NCI-H1092 (cell line): ENCODE measurements around the gene MGLL.

Experiments used
- DNase-seq: peaks from one replicate; lab custom pipeline; 2025; lab: John Stamatoyannopoulos, UW

MGLL gene

GRCh38 chr3:127754411-127755304, 67.7 kb downstream of the MGLL start:
- no peak for DNase-seq

- no peak for DNase-seq
These were observed 68.4 kb downstream of the MGLL start for GRCh38 chr3:127753898-127754410.

- no peak for DNase-seq
These were observed 69.0 kb downstream of the MGLL start for GRCh38 chr3:127753338-127753737.

- DNase-seq = no peak
These were observed 70.5 kb downstream of the MGLL start for GRCh38 chr3:127751782-127752181.

- no peak for DNase-seq
These were observed 71.1 kb downstream of the MGLL start for GRCh38 chr3:127751163-127751621.

GRCh38 chr3:127750226-127751031, 71.9 kb downstream of the MGLL start:
- no peak for DNase-seq

GRCh38 chr3:127749787-127750225, 72.5 kb downstream of the MGLL start:
- no peak for DNase-seq

GRCh38 chr3:127749361-127749760, 73.0 kb downstream of the MGLL start:
- no peak for DNase-seq

- no peak for DNase-seq
These were observed 73.5 kb downstream of the MGLL start for GRCh38 chr3:127748754-127749327.

- peak; percentile 64 for DNase-seq
These were observed 74.4 kb downstream of the MGLL start for GRCh38 chr3:127747751-127748521.

GRCh38 chr3:127747066-127747465, 75.2 kb downstream of the MGLL start:
- DNase-seq = peak; percentile 12

GRCh38 chr3:127746400-127747057, 75.8 kb downstream of the MGLL start:
- no peak for DNase-seq

GRCh38 chr3:127745656-127746399, 76.5 kb downstream of the MGLL start:
- no peak for DNase-seq

- DNase-seq = no peak
These were observed 77.4 kb downstream of the MGLL start for GRCh38 chr3:127744875-127745274.

- DNase-seq = no peak
These were observed 78.0 kb downstream of the MGLL start for GRCh38 chr3:127744253-127744815.

- no peak for DNase-seq
These were observed 78.7 kb downstream of the MGLL start for GRCh38 chr3:127743351-127744252.

- no peak for DNase-seq
These were observed 79.7 kb downstream of the MGLL start for GRCh38 chr3:127742580-127742979.

GRCh38 chr3:127741690-127742089, 80.6 kb downstream of the MGLL start:
- no peak for DNase-seq

- no peak for DNase-seq
These were observed 81.1 kb downstream of the MGLL start for GRCh38 chr3:127741246-127741645.
